GM12892 (cell line): ENCODE data around the gene TMEM273.

Experiments
- DNase-seq: peaks from one replicate; pipeline ENCODE4 v3.0.0; 2011; ENCODE audit not compliant: insufficient read length
- FAIRE-seq: peaks from 2 replicates; lab custom pipeline; 2011; peaks lifted over from hg19 to GRCh38; lab: Jason Lieb, UNC
- POLR2A ChIP-seq: IDR thresholded peaks from 2 replicates; pipeline ENCODE4 v1.6.1; 2011; ENCODE audit warnings: low read depth, low read length, control low read depth
- POLR2AphosphoS5 ChIP-seq: IDR thresholded peaks from 2 replicates; pipeline ENCODE4 v1.6.1; 2011; ENCODE audit warnings: low read depth, low read length, control low read depth
- TAF1 ChIP-seq: IDR thresholded peaks from 2 replicates; pipeline ENCODE4 v1.6.1; 2011; ENCODE audit warnings: low read depth, mild to moderate bottlenecking, control low read depth, low read length, borderline replicate concordance

Gene TMEM273

DNA sequence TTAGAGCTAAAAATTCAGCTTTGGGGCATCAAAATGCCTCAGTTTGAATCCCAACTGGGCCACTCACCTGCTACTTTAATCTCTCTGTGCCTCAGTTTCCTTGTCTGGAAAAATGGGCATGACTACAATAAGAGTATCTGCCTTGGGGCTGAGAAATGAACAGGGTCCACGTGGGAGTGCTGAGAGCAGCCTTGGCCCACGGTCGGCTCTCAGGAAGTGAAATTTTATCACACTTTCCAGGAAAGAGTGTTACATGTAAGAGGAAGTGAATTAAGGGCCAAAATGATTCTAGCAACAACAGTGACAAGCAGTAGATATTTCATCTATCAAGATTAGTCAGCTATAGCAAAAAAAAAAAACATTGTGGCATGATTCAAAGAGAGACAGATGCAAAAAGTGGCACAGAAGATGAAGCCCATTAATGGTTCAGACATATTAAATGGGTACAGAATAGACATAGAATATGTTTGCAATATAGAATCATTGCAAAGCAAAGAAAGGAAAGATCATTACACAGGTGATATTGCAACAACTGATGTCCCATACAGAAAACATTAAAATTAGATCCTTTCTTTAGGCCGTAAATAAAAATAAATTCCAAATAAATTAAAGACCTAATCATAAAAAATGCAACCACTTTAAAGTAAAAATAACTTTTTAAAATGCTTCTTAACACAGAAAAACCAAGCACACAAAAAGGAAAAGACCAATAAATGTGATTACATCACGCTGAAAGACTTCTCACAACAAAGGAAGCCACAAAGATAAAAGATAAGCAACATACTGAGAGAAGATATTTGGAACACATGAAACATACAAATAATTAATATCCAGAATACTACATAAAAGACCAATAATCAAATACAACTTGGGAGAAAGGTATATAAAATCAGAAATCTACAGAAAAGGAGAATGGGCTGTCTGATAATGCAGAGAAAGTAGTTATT lies 4.3 kb downstream of the TMEM273 start:
- FAIRE-seq (peak; percentile 67), DNase-seq (no peak)
- TF ChIP-seq POLR2A, result no peak
- TF ChIP-seq TAF1, result no peak

GRCh38 chr10:49182776-49183175 lies 5.4 kb downstream of the TMEM273 start:
- no peak for DNase-seq
- no peak for TF ChIP-seq TAF1
- TF ChIP-seq POLR2AphosphoS5, result no peak
- TF ChIP-seq POLR2A, result no peak
- no peak for FAIRE-seq

- TF ChIP-seq TAF1 (no peak), POLR2AphosphoS5 (no peak)
- peak; percentile 87 for FAIRE-seq
- DNase-seq, result no peak
Measured at GRCh38 chr10:49180444-49180860, 7.7 kb downstream of the TMEM273 start.

GRCh38 chr10:49179699-49180443 lies 8.3 kb downstream of the TMEM273 start:
- TF ChIP-seq POLR2A (no peak), POLR2AphosphoS5 (no peak), TAF1 (no peak)
- DNase-seq, result no peak
- no peak for FAIRE-seq

DNA sequence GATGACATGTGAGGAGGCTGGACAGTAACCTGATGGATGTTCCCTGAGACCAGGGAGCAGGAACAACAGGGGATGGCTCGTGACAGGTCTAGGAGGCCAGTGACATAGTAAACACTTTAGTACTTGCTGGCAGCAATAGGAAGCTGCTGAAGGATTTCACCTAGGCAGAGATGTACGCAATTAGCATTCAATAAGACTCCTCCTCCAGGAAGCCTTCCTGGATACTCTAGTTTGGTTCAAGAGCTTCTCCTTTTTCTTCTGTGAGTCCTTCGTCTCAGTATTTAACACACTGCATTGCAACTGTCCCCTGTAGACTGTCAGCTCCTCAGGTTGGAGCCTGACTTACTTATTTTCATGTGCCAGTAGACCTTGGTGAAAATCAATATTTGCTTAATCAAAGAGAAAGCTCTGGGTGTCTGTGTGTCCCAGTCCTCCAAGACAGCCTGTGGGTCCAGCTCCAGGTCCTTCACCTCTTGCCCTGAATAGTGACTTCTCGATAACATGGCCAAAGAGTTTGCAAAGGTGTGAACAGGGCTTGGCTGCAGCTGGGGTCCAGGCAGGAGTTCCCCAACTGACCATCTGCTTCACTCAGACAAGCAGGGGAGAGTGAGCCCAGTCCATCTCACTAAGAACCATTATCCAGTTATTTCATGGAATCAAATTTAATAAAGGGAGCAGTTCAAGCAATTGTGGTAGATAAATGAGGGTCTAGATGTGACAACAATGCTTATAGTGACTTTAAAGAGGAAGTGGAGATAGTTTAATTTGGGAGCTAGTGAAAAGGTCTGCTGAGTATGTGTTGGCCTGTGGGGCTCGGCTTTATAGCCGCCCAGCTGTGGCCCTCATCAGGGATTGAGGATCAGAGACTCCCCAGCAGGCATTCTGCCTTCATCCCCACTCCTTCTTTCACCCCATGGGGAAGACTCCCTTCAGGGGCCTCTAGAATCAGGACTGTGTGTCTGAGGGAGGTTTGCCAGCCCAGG lies 9.4 kb downstream of the TMEM273 start:
- no peak for TF ChIP-seq POLR2A
- TF ChIP-seq TAF1, result no peak
- TF ChIP-seq POLR2AphosphoS5, result no peak
- FAIRE-seq (peak; percentile 77), DNase-seq (no peak)

- TF ChIP-seq POLR2AphosphoS5 (0 out of 2 replicates have a peak, but pooled peaks have one; percentile 31), POLR2A (peak; percentile 47; the same call in 1 of the 2 replicates), TAF1 (no peak)
- peak; percentile 98 for FAIRE-seq
- peak; percentile 66 for DNase-seq
Measured at GRCh38 chr10:49177391-49178355, 10.5 kb downstream of the TMEM273 start.

DNA sequence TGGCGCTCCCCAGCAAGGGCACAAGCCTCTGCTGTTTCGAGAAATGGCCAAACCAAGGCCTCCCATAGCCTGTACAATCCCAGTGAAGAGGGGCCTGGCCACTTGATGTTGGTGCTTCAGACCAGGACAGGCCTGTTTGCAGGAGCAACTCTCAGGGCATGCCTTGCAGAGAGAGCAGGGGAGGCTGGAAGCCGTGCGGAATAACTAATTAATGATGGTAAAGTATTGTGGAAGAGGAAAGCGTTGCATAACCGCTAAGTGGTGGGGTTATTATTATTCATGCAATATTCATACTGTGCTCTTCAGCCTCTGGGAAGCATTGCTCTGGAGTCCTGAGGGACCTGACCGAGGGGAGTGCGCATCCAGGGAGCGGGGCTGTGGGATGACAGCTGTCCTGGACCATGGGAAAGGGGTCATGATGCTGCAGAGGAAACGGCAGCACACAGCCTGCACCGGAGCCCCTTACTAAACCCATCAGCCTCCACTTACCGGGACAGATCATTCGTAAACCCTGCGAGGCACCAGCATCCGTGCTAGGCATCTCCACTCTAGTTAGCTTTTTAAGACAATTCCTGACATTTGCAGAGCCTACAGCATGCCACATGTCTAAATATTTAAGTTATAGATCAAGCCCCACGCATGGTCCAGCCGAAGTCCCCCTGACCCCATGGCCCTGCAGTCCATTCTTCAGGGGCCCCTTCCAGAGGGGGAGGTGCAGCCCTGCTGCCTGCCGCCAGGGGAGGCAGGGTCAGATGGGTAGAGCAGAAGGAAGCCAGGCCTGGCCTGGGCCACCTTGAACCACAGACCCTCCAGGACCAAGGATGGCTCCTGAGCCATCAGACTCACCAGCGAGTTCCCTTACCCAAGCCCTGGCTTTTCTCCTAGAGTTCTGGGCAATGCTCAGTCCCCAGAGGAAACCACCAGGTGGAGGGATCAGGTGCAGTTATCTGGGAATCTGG lies 11.6 kb downstream of the TMEM273 start:
- TF ChIP-seq POLR2AphosphoS5, result no peak
- TF ChIP-seq POLR2A, result no peak
- no peak for DNase-seq
- no peak for FAIRE-seq

DNA sequence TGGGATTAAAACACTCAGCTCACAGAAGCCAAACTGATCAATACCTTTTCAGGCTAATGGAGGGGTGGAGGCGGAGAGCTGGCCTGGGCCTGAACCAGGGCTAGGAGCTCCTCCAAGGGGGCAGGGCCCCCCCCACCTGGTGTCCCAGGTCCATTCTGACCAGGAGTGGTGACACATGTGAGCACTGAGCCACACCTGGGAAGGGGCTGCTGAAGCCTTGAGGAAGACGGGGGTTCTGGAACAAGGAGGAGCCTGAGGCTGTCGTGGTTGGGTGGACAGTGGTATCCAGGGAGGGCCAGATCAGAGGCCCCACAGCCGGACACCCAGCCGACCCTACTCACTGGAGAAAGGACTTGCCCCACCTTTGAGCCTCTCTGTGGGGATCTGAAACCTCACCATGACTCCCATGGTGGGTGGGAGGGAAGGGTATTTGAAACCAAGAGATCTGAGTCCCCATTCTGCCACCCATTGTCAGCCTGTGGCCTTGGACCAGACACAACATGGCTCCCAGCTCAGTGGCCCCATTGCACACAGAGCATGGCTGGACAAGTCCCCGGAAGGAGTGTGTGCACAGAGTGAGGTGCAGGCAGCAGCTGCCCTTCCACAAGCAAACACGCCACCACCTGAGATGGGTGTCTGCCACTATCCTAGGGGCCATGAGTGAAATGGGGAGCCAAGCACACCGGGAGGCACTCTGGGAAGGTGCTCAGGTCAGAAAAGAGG lies 12.4 kb downstream of the TMEM273 start:
- FAIRE-seq (no peak), DNase-seq (no peak)
- TF ChIP-seq POLR2A (no peak), POLR2AphosphoS5 (no peak), TAF1 (no peak)

GRCh38 chr10:49174926-49175500 lies 13.2 kb downstream of the TMEM273 start:
- DNase-seq (no peak), FAIRE-seq (no peak)
- TF ChIP-seq POLR2AphosphoS5, result no peak
- no peak for TF ChIP-seq TAF1
- no peak for TF ChIP-seq POLR2A
